NCI-H146 treated with DMSO at 0.1 percent for 48 hours (cell line): ENCODE measurements around the gene TNFSF12.
A peak's percentile ranks its signal among the peaks of the same experiment; 100 is the strongest.
"Not testable (repeated sequence)": the region's sequence is repeated elsewhere in the genome, so short reads cannot be mapped to it uniquely, and the experiment has no call there.

ENCODE experiments used
- DNase-seq: peaks from one replicate; lab custom pipeline; 2025; ENCODE audit not compliant: unreplicated experiment; lab: John Stamatoyannopoulos, UW

Gene TNFSF12

DNA sequence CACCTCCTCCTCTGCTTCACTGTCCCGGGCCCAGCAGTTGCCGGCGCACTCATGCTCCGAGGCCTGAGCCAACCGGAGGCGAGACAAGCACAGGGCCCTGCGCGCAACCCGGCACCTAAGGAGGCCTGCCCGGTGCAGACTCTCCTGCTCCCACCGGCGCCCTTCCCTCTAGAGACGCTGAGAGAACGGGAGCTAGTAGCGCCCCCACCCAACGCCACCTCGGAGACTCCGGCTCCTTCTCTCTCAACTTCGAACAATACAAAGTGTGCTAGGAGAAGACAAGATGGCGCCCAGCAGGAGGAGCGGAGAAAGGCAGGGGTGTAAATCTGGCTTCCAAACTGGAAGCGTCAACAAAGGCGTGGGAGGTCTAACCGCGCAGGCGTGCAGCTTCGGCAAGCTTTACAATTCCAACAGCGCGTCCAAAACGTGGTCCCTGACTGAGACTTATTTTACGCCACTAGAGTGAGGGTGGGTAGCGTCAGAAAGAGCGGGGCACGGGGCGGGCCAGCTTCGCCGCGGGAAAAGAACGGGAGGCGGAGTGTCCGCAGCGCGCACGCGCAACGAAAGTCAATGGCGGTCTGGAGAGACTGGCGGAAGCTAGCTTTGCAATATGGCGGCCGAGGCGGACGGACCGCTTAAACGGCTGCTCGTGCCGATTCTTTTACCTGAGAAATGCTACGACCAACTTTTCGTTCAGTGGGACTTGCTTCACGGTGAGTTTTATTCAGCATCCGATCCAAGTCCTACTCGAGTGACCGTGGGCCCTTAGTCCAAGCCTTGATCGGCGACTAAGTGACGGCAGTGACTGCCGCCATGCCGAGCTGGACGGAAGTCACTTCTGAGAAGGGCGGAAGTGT is 34.6 kb downstream of the TNFSF12 start, which contains the start of gene MPDU1:
MPDU1 (plus strand) TSS at position 600 of the 857 bp plus-strand sequence; CDS start at position 611, 11 bp downstream.
- DNase-seq: peak; percentile 95

DNA sequence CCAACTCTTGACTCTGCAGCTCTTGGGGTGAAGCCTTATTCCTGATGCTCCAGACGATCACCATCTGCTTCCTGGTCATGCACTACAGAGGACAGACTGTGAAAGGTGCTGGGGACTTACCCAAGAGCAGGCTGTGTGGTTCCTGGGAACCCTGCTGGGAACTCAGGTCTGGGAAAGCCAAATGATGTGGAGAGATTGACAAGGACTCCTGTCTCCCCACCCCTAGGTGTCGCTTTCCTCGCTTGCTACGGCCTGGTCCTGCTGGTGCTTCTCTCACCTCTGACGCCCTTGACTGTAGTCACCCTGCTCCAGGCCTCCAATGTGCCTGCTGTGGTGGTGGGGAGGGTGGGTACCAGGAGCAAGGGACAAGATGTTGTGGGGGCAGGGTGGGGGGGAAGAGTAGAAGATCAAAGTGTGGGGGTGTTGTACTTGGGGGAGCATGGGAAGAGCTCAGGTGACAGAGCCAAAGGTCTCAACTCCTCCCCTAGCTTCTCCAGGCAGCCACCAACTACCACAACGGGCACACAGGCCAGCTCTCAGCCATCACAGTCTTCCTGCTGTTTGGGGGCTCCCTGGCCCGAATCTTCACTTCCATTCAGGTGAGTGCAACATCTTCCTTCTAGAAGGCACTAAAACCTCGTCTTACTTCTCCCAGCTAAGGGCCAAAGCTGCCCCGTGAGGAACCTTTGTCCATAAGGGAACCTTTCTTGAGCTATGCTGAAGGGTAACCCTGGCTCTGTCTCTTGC is 38.0 kb downstream of the TNFSF12 start:
- no peak for DNase-seq

DNA sequence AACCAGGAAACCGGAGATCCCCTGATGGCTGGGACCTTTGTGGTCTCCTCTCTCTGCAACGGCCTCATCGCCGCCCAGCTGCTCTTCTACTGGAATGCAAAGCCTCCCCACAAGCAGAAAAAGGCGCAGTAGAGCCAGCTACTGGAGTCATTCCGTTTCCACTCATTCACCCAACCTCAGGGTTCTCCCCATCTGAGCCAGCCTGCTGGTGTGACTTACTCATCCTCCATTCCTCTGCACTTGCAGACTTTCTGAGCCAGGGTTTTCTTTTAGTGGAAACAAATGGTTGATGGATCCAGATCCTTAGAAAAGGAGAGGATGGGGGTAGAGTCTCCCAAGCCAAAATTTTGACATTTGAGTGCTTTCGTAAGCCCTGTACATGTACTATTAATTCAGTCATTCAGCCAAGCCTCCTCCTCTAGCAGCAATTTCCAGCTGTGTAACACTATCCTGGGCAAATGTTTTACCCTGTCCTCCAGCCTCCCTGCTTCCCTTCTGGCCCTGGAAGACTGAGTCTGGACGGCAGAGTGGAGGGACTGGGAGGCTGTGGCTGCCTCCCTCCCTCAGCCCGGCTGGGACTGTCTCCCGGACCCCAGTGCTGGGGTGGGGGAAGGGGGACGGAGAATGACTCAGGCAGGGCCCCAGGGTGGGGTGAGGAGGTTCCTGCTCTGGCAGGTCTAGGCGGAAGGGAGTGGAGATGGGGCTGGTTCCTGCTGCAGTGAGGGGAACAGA is 38.7 kb downstream of the TNFSF12 start:
- no peak for DNase-seq

DNA sequence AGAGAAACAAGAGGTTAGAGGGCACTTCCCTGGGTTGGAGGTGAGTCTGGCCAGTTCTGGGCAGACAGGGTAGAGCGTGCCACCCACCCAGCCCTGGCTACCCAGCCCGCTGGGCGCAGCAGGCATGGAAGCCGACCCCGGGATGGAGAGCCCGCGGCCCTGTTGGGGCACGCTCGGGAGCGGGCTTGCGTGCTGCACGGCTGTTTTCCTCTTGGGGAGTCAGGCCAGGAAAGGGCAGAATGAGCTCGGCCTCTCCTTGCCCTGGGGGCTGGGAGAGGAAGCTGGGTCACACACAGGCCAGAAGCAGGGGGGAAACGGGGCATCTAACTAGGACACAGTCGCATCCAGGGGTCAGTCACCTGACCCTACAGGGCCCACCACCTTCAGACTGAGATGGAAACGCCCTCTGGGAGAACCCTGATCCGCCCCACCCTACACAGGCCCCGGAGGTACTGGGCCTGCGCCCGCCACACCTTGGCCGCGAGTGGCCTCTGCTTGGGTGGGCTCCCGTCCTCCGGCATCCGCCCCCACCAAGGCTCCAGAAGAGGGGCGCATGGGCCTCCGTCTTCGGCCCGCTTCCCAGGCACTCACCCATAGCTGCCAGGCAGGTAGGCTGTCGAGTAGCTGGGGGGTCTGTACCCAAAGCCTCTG is 39.8 kb downstream of the TNFSF12 start:
- DNase-seq: no peak

DNA sequence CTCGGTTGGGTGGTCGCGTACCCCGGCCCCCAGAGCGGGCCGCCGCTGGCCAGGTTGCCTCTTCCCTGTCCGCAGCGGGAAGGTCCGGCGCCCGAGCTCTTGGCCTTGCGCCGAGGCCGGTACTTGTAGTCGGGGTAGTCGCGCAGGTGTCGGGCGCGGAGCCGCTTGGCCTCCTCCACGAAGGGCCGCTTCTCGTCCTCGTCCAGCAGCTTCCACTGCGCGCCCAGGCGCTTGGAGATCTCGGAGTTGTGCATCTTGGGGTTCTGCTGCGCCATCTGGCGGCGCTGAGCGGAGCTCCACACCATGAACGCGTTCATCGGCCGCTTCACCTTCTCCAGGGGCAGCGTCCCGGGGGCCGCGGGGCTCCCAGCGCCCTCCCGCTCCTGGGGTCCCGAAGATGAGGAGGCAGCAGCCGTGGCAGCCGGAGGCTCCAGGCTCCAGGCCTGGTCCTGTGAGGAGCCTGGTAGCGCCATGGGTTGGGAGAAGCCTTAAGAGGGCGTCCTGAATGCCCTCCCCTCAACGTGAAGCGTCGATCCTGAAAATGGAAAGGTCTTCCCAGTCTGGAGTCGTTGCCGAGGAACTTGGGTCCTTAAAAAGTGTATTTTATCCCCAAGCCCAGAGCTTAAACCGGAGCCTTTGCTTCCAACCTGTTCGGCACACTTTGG is 40.5 kb downstream of the TNFSF12 start:
- DNase-seq: no peak

DNA sequence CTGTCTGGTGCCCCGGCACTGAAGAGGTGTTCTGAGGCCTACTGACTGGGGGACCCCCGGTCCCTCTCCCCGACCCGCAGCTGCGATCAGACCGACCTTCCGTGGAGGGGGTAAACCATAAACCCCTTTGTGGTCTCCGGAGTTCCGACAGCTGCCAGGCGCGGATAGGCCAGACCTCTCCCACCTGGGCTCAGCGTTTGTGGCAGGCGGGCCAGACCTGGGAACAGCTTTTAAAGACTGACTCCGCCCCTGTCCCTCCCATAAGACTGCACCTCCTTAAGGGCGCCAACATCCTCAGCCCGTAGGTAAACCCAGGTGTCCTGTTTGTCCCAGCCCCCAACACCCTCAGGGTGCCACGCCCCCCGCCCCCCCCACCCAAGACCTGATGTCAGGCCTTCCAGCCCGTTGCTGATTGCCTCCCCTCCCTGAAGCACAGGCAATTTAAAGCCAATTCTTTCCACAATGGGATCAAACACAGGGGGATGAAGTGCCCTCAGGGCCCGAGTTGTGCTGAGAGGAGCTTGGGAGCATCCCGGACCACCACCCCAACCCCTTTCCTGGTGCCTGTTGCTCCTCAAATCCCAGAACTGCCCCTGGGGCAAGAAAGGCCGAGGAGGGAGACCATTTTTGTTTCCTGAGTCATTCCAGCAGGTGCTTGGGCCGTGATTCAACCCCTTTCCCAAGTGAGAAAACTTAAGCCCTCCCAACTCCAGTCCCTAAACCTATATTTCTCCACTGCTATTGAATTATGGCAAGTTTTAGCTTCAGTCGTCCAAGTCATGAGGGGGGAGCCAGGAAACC is 41.2 kb downstream of the TNFSF12 start, which contains the start of gene SOX15:
SOX15 (minus strand) TSS at position 204 of the 801 bp plus-strand sequence. CDS start 418 bp downstream, outside the sequence.
- DNase-seq: no peak

DNA sequence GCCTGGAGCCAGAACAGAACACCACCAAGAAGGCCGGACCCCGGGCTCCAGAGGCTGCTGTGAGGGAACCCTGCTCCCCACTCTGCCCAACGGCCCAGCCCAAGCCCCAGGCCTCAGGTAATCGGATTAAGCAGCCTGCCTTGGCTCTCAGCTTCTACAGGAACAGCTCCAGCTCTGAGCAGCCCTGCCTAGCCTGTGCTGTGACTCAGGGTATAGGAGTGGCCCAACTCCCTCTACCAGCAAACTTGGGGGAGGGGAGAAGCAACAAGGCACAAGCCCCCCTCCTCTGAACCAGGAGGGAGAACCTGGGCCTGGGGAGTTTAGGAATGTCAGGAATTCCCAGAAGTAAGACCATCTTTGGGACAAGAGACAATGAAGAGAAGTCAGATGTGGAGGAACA is 41.9 kb downstream of the TNFSF12 start:
- DNase-seq: no peak

DNA sequence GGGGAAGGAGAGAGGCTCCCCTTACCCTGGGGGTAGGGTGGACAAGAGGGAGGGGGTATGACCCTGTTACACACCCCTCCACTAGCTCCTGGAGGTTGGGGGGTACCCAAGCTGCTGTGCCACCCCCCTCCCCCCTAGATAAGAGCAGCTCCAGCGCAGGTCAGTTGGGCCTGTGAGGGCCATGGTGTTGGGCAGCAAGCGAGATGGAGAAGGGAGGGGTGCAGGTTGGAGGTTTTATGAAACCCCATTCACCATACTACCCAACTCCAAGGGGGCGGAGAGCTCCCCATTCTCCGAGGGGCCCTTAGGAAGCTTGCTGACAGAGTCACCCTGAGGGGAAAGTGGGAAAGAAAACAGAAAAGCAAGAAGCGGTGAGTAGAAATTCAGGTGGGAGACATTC is 42.7 kb downstream of the TNFSF12 start:
- no peak for DNase-seq

DNA sequence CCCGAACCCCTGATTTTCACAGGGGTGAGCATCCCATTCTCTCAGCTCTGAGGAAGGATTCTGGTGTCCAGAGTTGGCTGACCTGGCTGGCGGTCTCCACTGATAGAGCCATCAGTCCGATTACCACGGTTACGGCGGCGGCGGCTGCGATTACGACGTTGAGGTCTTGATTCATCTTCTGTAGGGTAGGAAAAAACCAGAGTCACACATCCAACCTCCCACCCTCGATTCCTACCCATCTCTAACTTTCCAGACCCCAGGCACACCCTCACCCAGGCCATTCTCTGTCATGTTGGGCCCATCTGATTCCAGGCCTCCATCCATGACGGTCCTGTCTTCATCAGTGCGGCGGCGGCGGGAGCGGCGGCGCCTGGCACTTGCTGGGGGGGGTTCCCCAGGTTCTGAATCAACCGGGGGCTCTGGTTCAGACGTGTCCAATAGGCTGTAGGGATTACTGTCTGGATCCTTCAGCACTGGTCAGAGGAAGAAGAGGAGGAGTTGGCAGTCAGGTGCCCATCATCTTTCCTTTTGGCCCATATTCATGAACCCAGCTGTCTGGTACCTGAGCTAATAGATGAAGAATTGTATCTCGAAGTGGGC is 43.7 kb downstream of the TNFSF12 start:
- DNase-seq: no peak

DNA sequence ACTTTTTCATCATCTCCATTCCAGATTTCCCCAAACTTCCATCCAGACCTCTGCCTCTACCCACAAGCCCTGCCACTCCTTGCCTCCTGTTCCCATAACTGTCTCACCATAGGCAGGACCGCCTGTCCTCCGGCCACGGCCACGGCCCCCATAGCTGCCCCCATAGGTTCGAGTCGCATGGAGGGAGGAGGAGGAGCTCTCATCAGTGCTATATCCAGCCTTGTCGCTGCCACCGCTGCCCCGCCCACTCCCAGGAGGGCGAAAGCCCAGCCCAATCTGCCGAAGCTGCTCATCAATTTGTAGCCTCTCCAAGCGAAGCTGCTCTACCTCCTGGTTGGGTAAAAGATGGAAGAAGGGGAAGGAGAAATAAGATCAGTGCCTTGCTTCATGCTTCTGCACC is 44.4 kb downstream of the TNFSF12 start:
- no peak for DNase-seq

DNA sequence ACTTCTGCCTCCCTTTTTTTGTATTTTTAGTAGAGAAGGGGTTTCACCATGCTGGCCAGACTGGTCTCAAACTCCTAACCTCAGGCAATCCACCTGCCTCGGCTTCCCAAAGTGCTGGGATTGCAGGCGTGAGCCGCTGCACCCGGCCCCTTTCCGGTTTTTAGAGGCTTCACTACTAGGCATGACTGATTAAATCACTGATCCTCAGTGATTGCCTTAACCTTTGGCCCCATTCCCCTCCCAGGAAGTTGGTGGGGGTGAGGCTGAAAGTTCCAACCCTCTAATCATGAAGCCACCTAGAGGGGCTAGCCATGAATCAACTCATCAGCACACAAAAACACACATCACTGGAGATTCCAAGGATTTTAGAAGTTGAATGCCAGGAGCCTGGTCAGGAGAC is 48.7 kb downstream of the TNFSF12 start:
- not testable (repeated sequence) for DNase-seq

DNA sequence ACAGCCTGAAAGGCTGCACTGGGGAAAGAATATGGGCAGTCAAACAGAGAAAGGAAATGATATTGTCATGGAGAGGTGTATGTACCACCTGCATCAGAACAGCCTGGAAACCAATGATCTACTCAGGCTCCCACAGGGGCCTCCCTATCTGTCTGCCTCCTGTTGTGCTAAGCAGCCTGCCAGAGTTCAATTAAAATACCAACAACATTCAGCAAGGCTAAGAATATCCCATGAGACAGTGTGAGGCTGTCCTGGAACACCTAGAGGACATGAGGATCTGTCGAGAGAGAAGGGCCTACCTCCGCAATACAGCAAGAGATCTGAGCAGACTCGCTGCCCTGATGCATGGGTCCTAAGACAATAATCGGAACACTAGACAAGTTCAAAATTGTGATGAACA is 57.4 kb downstream of the TNFSF12 start:
- no peak for DNase-seq
